ENCODE data around the gene ZBBX.

Gene ZBBX

DNA sequence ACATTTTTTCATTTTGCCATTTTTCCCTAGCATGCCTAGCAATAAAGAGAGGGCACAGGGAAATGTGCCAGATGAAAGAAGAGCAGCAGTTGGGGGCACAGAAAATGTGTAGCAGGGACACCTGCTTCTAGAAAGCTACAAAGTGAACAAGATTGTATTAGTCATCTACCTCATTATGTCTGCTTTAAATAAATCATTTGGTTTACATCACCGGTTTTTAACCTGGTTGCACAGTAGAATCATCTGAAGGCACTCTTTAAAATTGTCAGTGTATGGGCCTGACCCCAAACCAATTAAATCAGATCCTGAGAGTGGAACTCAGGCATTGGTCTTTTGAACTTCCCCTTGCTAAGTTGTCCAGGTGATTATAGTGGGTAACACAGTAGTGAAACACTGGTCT is 73.8 kb downstream of the ZBBX start:
- no peak for DNase-seq (ENCODE audit: low read depth)

DNA sequence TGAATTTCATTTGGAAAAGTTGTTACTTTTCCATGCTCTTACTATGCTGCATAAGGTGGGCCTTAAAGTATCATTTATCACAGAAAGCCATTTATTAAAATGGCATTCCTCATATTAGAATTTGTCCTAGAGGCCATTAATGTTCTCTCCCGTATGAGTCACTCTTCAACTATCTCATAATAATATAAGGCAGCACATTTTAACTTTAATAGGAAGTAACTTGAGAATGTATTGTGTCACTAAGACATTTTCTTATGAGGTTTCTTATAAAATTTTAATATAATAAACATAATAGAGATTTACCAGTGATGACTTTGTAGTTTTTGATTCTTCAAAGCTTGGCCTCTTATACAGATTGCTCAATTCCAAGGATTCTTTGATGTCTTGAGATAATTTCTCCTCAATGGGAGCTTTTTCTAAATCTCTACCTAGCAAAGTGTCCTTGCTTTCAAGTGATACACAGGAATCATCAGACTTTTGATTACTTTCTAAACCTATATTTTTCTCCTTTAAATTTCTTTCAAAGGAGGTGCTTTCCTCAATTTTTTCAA is 74.7 kb downstream of the ZBBX start:
- DNase-seq (ENCODE audit: low read depth), result no peak

DNA sequence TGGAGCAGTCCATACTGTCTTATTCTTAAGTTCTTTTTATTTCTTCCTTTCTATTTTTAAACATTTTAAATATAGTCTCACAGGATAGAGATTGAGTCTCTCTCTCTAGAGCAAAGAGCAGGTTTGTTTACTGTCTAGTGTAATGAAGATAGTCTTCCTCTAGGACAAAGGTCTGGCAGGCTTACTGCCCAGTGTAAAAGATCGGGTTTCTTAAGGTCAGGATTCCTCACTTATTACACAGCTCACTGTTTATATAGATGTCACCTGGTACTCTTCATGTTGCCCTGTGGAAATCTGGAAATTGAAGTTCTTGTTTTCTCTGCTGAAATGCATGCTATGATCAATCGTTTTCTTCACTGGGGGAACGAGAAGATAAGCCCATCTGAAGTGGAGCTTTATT is 76.0 kb downstream of the ZBBX start:
- no peak for DNase-seq (ENCODE audit: low read depth)

DNA sequence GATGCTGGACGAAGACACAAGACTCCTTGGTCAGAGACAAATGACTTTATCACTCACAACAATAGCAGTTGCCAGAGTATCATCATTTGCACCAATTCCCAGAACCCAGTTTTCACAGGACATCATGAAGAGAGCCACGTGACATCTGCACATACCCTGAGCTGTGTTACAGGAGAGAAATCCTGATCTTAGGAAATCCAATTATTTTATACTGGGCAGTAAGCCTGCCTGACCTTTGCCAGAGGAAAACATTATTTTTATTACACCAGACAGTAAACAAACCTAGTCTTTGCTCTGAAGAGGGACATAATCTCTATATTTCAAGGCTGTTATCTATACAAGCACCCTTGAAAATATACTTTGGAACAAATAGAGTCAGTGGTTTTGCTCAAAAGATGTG is 77.4 kb downstream of the ZBBX start:
- no peak for DNase-seq (ENCODE audit: low read depth)

DNA sequence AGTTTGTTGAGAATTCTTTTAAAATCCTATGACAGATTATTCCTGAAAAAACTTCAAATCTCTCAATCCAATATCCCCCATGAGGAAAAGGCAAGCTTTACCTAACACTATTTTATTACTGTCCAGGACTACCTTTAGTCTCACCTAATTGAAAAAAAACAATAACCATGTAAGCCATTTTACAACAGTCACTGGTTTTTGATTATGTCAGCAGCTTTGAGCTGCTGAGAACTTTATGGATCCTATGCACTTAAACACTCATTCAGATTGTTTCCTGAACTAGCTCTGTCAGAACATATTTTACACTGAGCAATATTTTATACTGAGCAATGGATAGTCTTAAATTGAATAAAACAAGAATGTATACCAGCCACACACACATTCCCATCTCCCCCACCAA is 79.9 kb downstream of the ZBBX start:
- DNase-seq (ENCODE audit: low read depth), result no peak

DNA sequence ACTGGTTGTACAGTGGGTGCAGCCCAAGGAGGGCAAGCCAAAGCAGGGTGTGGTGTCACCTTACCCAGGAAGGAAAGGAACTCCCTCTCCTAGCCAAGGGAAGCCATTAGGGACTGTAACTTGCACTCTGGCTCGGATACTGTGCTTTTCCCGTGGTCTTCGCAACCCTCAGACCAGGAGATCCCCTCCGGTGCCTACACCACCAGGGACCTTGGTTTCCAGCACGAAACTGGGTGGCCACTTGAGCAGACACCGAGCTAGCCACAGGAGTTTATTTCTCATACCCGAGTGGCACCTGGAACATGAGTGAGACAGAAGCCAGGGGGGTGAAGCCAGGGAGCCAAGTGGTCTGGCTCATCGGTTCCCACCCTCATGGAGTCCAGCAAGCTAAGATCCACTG is 90.7 kb downstream of the ZBBX start:
- no peak for DNase-seq (ENCODE audit: low read depth)

DNA sequence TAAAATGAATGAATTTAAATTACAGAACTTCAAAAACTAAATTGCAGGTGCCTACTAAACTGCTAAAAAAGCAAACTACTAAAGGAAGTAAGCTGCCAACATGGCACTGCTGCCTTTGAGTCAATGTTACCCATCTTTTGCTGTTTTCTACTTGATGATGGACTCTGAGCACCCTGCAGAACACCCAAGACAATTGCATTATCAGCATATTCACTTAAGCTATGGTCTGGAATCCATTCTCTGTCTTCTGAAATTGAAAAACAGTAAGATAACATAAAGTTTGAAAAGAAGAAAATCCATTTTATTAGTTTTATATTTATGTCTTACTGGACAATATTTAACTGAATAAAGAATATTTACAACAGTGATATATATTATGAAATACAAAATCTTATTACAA is 91.4 kb downstream of the ZBBX start:
- DNase-seq (ENCODE audit: low read depth), result no peak

DNA sequence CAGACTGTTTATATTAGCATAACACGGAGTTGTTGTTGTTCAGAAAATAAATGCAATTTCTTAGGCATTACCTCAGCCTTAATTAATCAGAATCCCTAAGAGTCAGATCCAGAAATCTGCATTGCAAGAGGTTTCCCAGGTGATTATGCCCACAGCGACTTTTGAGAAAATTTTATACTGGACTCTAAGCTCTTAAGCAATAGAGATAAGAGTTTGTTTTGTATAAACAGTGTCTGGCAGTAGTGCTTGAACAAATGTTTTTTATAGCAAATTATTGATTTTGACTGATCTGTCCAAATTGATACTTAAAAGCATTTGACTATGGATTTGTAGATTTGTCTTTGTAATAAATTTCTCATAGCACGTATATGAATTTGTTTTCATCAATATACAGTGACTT is 92.8 kb downstream of the ZBBX start:
- no peak for DNase-seq (ENCODE audit: low read depth)

DNA sequence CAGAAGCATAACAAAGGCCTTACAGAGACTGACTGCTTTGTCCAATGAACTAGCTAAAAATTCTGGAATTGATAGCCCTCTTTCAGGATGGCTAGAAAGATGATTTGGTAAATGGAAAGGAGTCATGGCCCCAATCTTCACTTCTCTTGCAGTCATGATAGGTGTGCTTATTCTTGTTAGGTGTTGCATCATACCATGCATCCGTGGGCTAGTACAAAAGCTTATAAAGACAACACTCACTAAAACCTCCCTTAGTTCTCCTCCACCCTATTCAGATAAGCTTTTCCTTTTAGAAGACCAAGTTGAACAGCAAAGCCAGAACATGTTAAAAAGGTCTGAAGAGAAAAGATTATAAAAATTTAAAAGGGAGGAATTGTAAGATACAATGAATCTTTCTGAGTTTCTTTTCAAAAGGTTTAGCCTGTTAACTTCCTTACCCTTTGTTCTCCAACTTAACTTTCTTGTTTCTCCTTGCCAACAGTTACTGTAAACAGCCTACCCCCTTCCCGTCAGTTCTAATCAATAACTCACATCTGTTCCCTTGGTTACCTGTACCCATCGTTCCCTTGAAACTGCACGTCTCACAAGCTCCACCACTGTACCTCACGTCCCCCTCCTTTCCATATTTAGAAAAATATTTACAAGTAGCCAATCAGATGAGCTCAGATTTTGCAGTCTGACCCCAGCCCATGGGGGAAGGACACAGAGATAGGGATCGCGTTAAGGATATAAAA is 105.8 kb downstream of the ZBBX start:
- DNase-seq (ENCODE audit: low read depth), result no peak

DNA sequence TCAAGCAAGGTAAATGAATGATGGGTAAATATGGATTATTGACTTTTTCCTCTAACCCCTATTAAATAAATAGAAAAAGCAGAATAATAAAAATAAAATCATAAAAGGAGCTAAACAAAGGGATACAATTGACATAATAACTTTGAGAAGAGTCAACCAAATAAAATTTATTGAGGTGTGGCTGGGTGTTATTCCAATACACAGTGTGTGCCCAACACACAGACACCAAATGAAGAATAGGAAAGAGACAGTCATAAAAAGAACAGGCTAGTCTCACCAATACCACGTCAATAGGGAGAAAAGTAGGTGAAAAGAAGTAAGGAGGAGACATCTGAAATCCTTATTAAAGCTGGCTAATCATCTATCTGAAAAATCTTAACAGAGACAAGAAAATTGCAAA is 127.1 kb downstream of the ZBBX start:
- DNase-seq (ENCODE audit: low read depth), result no peak

DNA sequence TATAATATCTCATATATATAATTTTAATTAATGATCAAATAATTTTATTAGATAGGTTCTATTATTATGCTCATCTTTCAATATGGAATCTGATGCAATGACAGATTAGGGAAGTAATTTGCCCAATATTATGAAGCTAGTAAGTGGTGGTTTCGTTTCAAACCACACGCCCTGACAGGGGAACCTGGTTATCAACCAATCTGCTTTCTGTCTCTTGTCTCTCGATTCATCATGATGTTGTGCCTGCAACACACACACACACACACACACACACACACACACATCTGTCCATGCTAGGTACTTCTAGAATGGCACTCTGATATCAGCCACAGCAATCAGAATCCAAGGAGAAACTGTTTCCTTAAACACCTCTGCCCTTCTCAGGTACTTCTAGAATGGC is 128.4 kb downstream of the ZBBX start:
- no peak for DNase-seq (ENCODE audit: low read depth)

DNA sequence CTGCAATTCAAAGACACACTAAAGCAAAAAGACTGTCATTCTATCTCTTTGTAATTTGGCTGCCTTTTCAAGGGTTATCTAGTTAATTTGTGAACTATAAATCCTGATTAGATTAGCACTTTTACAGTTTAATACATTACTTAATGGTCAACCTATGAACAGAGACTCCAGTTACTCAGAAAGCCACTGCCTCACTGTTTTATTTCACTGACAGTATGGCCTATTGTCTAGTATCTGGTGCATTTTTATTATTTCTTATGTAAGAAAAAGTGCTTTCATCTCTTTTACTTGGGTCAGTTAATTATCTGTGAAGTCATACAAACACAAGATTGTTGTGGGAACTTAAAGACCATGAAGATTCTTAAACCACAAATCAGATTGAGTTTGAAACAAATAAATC is 133.8 kb downstream of the ZBBX start:
- DNase-seq (ENCODE audit: low read depth), result no peak

DNA sequence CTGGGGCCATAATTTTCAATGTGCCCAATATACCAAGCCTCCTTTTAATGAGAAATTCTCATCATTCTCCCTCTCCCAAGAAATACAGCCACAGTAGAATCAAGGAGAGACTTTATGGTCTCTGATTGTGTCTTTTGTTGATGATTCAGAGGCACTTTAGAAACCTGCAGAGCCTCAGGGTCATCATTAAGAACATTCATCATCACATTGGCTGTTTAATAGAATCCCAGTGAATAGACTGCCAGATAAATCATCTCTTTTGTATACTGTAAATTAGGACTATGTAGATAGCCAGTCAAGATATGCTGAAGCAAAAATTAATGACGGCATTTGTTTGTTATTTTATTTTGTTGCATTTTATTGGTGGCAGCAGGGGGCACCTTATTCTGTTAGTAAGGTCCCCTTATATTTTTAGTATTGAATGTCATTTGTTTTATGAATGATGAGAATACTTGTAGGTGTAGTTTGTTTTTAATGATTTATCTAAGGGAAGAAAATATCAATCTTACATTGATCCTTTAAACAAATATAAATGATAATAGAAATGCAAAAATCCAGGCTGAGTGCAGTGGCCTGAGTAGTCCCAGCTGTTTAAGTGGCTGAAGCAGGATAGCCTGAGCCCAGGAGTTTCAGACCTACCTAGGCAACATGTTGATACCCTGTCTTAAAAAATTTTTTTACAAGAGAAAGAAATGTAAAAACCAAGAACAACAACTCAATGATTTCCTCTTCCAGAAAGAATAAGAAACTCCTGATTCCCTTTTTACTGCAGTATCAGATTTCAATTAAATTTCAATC is 138.8 kb downstream of the ZBBX start:
- DNase-seq (ENCODE audit: low read depth), result no peak

DNA sequence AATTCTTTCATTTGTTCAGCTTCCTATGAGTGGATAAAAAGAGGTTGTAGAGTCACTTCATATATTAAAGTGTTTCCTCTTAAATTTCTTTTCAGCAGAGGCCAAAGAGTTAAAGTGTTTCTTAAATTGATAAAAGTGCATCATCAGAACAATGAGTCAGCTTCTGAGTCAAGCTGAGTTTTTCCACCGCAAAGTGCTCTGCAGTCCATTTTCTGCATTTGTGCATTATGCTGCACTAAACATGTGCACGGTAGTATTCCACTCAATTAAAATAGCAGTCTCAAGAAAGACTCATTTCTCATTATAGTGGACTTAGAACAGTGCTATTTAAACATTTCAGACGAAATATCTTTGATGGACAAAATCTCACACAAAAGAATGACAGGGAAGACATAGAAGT is 152.0 kb downstream of the ZBBX start:
- DNase-seq (ENCODE audit: low read depth), result no peak

DNA sequence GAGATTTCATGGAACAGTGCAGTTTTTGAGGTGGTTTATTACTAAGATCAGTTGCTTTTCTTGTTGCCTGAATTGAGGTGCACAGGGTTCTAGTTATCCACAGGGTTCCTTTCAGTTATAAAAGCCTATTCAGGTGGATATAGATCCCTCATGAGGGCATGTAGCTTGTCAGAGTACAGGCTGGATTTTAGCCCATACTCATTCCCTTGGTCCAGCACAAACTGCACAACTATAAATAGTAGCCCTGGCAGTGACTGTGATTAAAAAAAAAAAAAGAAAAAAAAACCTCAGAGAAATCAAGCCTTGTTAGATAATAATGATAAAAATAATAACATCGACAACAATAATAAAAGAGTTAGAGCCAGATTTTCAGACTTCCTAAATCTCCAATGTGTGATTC is 154.3 kb downstream of the ZBBX start:
- no peak for DNase-seq (ENCODE audit: low read depth)

DNA sequence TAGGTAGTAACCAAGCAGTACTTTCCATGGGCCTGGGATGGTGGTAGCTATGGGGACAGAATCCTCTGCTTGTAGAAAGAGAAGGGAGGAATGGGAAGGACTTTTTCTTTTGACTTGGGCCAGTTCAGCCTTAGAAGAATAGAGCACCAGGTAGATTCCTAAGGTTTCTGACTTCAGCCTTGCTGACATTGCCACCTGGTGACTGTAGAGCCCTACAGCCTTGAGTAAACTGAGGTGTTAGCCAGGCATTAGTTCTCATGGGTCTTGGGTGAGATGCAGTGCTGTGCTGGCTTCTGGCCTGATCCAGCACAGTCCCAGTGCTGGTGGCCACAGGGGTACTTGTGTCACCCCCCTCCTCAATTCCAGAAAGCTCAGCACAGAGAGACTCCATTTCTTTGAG is 171.1 kb downstream of the ZBBX start:
- DNase-seq (ENCODE audit: low read depth), result no peak

DNA sequence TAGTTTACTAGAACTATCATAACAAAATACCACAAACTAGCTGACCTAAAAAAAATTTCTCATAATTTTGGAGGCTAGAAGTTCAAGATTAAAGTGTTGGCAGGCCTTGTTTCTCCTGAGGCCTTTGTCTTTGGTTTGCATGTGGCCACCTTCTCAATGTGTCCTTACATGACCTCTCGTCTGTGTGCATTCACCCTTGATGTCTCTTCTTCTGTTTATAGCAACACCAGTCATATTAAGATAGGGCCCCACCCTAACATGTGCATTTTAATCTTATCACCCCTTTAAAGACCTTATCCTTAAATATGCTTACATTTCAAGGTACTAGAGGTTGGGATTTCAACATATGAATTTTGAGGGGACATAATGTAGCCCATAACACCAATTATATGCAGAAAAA is 177.0 kb downstream of the ZBBX start:
- DNase-seq (ENCODE audit: low read depth), result no peak

DNA sequence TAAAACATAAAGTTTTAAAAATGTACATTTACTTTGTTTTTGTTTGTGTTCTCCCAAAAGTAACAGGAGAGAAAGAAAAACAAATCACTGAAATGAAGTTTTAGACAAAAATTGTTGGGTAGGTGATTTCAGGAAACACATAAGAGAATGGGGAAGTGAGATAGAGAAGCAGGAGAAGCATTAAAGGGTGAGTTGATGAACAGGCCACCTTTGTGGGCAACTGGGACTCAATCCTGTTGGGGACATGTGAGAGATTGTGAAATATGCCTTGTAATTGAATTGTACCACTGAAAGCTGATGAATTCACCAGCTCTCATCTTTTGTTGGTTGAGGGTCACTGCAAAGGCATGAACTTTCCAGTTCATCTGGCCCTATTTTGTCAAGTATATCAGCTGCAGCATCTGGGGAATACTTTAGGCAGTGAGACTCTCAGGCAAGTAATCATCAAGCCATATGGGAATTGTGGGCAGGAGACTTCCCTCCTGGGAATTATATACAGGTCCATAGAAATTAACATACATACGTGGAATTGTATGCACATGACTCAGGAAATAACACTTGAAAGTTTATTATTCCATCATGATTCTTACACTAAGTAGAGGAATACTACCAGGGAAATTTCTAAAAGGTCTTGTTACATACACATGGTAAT is 181.0 kb downstream of the ZBBX start:
- DNase-seq (ENCODE audit: low read depth), result no peak

All from GM04503 (cell line).